ENCODE measurements around the gene BEND2.

The BEND2 gene

GRCh38 chrX:18136816-18137215, 83.9 kb downstream of the BEND2 start:
- Histone ChIP-seq H3K18ac (ENCODE audit: low read length) (no peak overlapping the region), H2BK15ac (ENCODE audit: low read length) (no peak overlapping the region), H3K4ac (ENCODE audit: low read length) (no peak overlapping the region), H3K9ac (ENCODE audit: low read depth, low read length, poor library complexity) (no peak overlapping the region), H3K27ac (replicated peaks; ENCODE audit: low read length) (no peak overlapping the region), H3K36me3 (replicated peaks in 1 of 2; ENCODE audit: control insufficient read depth in 2 of 2, insufficient read depth in 2 of 2, low read length in 2 of 2) (no peaks in the 10 kb centered on the region), H3K23ac (ENCODE audit: low read depth, low read length, poor library complexity) (no peak overlapping the region), H2AK5ac (ENCODE audit: low read depth, low read length) (no peak overlapping the region), H3K79me1 (ENCODE audit: low read depth, low read length) (no peaks in the 10 kb centered on the region), H2BK12ac (ENCODE audit: low read length) (no peak overlapping the region), H3K4me2 (ENCODE audit: insufficient read depth, low read length, poor library complexity, severe bottlenecking) (no peak overlapping the region), H3K4me1 (ENCODE audit: control insufficient read depth in 2 of 2, insufficient read depth in 1 of 2, low read depth in 1 of 2, low read length in 2 of 2) (no peaks in the 10 kb centered on the region), H2BK120ac (ENCODE audit: low read depth, low read length) (no peak overlapping the region), H3K27me3 (ENCODE audit: control insufficient read depth in 3 of 3, insufficient read depth in 3 of 3, low read depth in 1 of 3, low read length in 3 of 3) (peaks cover 0 to 16% (median 0%) of the 10 kb centered on the region in 3 experiments), H4K8ac (ENCODE audit: low read depth, low read length) (no peak overlapping the region), H3K9me3 (replicated peaks in 1 of 2; ENCODE audit: control insufficient read depth in 2 of 2, insufficient read depth in 1 of 2, low read depth in 1 of 2, low read length in 2 of 2) (no peaks in the 10 kb centered on the region), H3K14ac (ENCODE audit: low read length) (no peak overlapping the region), H4K91ac (ENCODE audit: low read depth, low read length, poor library complexity) (no peak overlapping the region), H2AFZ (ENCODE audit: low read length) (no peak overlapping the region), H3K4me3 (ENCODE audit: low read length in 2 of 2) (no peak overlapping the region), H2BK5ac (ENCODE audit: low read length) (no peak overlapping the region)
- DNase-seq (ENCODE audit: low spot score) = no peak
- WGBS, 2 donors (ENCODE audit: extremely low coverage in 2 of 2, insufficient read length in 2 of 2, insufficient replicate concordance in 1 of 2) = no CpG with 5 or more reads among the region's 6 CpGs

- Histone ChIP-seq H3K27ac (replicated peaks; ENCODE audit: low read length) (no peak overlapping the region), H3K23ac (ENCODE audit: low read depth, low read length, poor library complexity) (no peak overlapping the region), H2BK12ac (ENCODE audit: low read length) (no peak overlapping the region), H3K4me3 (ENCODE audit: low read length in 2 of 2) (no peak overlapping the region), H2BK15ac (ENCODE audit: low read length) (no peak overlapping the region), H3K27me3 (ENCODE audit: control insufficient read depth in 3 of 3, insufficient read depth in 3 of 3, low read depth in 1 of 3, low read length in 3 of 3) (peaks cover 0 to 22% (median 0%) of the 10 kb centered on the region in 3 experiments), H3K4me1 (ENCODE audit: control insufficient read depth in 2 of 2, insufficient read depth in 1 of 2, low read depth in 1 of 2, low read length in 2 of 2) (no peaks in the 10 kb centered on the region), H3K9ac (ENCODE audit: low read depth, low read length, poor library complexity) (no peak overlapping the region), H3K4ac (ENCODE audit: low read length) (no peak overlapping the region), H3K79me1 (ENCODE audit: low read depth, low read length) (no peaks in the 10 kb centered on the region), H4K8ac (ENCODE audit: low read depth, low read length) (no peak overlapping the region), H3K18ac (ENCODE audit: low read length) (no peak overlapping the region), H3K4me2 (ENCODE audit: insufficient read depth, low read length, poor library complexity, severe bottlenecking) (no peak overlapping the region), H2BK5ac (ENCODE audit: low read length) (no peak overlapping the region), H2AFZ (ENCODE audit: low read length) (no peak overlapping the region), H3K36me3 (replicated peaks in 1 of 2; ENCODE audit: control insufficient read depth in 2 of 2, insufficient read depth in 2 of 2, low read length in 2 of 2) (no peaks in the 10 kb centered on the region), H3K14ac (ENCODE audit: low read length) (no peak overlapping the region), H4K91ac (ENCODE audit: low read depth, low read length, poor library complexity) (no peak overlapping the region), H3K9me3 (replicated peaks in 1 of 2; ENCODE audit: control insufficient read depth in 2 of 2, insufficient read depth in 1 of 2, low read depth in 1 of 2, low read length in 2 of 2) (no peaks in the 10 kb centered on the region), H2BK120ac (ENCODE audit: low read depth, low read length) (no peak overlapping the region), H2AK5ac (ENCODE audit: low read depth, low read length) (no peak overlapping the region)
- no CpG with 5 or more reads among the region's 6 CpGs for WGBS, 2 donors (ENCODE audit: extremely low coverage in 2 of 2, insufficient read length in 2 of 2, insufficient replicate concordance in 1 of 2)
- no peak for DNase-seq (ENCODE audit: low spot score)
These were observed 87.1 kb downstream of the BEND2 start for GRCh38 chrX:18133605-18134004.

GRCh38 chrX:18129690-18130089, 91.0 kb downstream of the BEND2 start:
- no peak overlapping the region for H4K8ac ChIP-seq (ENCODE audit: low read depth, low read length)
- H2AK5ac ChIP-seq (ENCODE audit: low read depth, low read length) = no peak overlapping the region
- no peak overlapping the region for H2AFZ ChIP-seq (ENCODE audit: low read length)
- H4K91ac ChIP-seq (ENCODE audit: low read depth, low read length, poor library complexity) = no peak overlapping the region
- no peaks in the 10 kb centered on the region for H3K36me3 ChIP-seq (replicated peaks in 1 of 2; ENCODE audit: control insufficient read depth in 2 of 2, insufficient read depth in 2 of 2, low read length in 2 of 2)
- no peak overlapping the region for H2BK5ac ChIP-seq (ENCODE audit: low read length)
- WGBS, 2 donors (ENCODE audit: extremely low coverage in 2 of 2, insufficient read length in 2 of 2, insufficient replicate concordance in 1 of 2) = no CpG with 5 or more reads among the region's 8 CpGs
- H3K4ac ChIP-seq (ENCODE audit: low read length) = no peak overlapping the region
- no peak overlapping the region for H3K23ac ChIP-seq (ENCODE audit: low read depth, low read length, poor library complexity)
- no peak overlapping the region for H3K4me3 ChIP-seq (ENCODE audit: low read length in 2 of 2)
- H2BK15ac ChIP-seq (ENCODE audit: low read length) = no peak overlapping the region
- peaks cover 0 to 8% (median 0%) of the 10 kb centered on the region in 3 experiments for H3K27me3 ChIP-seq (ENCODE audit: control insufficient read depth in 3 of 3, insufficient read depth in 3 of 3, low read depth in 1 of 3, low read length in 3 of 3)
- DNase-seq (ENCODE audit: low spot score) = no peak
- H3K27ac ChIP-seq (replicated peaks; ENCODE audit: low read length) = no peak overlapping the region
- H3K9ac ChIP-seq (ENCODE audit: low read depth, low read length, poor library complexity) = no peak overlapping the region
- no peak overlapping the region for H2BK12ac ChIP-seq (ENCODE audit: low read length)
- no peak overlapping the region for H2BK120ac ChIP-seq (ENCODE audit: low read depth, low read length)
- no peaks in the 10 kb centered on the region for H3K79me1 ChIP-seq (ENCODE audit: low read depth, low read length)
- no peaks in the 10 kb centered on the region for H3K9me3 ChIP-seq (replicated peaks in 1 of 2; ENCODE audit: control insufficient read depth in 2 of 2, insufficient read depth in 1 of 2, low read depth in 1 of 2, low read length in 2 of 2)
- H3K18ac ChIP-seq (ENCODE audit: low read length) = no peak overlapping the region
- no peak overlapping the region for H3K4me2 ChIP-seq (ENCODE audit: insufficient read depth, low read length, poor library complexity, severe bottlenecking)
- no peak overlapping the region for H3K14ac ChIP-seq (ENCODE audit: low read length)
- no peaks in the 10 kb centered on the region for H3K4me1 ChIP-seq (ENCODE audit: control insufficient read depth in 2 of 2, insufficient read depth in 1 of 2, low read depth in 1 of 2, low read length in 2 of 2)

GRCh38 chrX:18126971-18127370, 93.7 kb downstream of the BEND2 start:
- Histone ChIP-seq H4K8ac (ENCODE audit: low read depth, low read length) (no peak overlapping the region), H4K91ac (ENCODE audit: low read depth, low read length, poor library complexity) (no peak overlapping the region), H3K4me3 (ENCODE audit: low read length in 2 of 2) (no peak overlapping the region), H3K4me2 (ENCODE audit: insufficient read depth, low read length, poor library complexity, severe bottlenecking) (no peak overlapping the region), H3K79me1 (ENCODE audit: low read depth, low read length) (no peaks in the 10 kb centered on the region), H3K4me1 (ENCODE audit: control insufficient read depth in 2 of 2, insufficient read depth in 1 of 2, low read depth in 1 of 2, low read length in 2 of 2) (no peaks in the 10 kb centered on the region), H3K9me3 (replicated peaks in 1 of 2; ENCODE audit: control insufficient read depth in 2 of 2, insufficient read depth in 1 of 2, low read depth in 1 of 2, low read length in 2 of 2) (no peaks in the 10 kb centered on the region), H3K36me3 (replicated peaks in 1 of 2; ENCODE audit: control insufficient read depth in 2 of 2, insufficient read depth in 2 of 2, low read length in 2 of 2) (no peaks in the 10 kb centered on the region), H3K27ac (replicated peaks; ENCODE audit: low read length) (no peak overlapping the region), H2BK15ac (ENCODE audit: low read length) (no peak overlapping the region), H3K4ac (ENCODE audit: low read length) (no peak overlapping the region), H3K27me3 (ENCODE audit: control insufficient read depth in 3 of 3, insufficient read depth in 3 of 3, low read depth in 1 of 3, low read length in 3 of 3) (peaks cover 0 to 7% (median 0%) of the 10 kb centered on the region in 3 experiments), H3K23ac (ENCODE audit: low read depth, low read length, poor library complexity) (no peak overlapping the region), H2AFZ (ENCODE audit: low read length) (no peak overlapping the region), H3K9ac (ENCODE audit: low read depth, low read length, poor library complexity) (no peak overlapping the region), H2BK120ac (ENCODE audit: low read depth, low read length) (no peak overlapping the region), H2BK5ac (ENCODE audit: low read length) (no peak overlapping the region), H2BK12ac (ENCODE audit: low read length) (no peak overlapping the region), H3K18ac (ENCODE audit: low read length) (no peak overlapping the region), H2AK5ac (ENCODE audit: low read depth, low read length) (no peak overlapping the region), H3K14ac (ENCODE audit: low read length) (no peak overlapping the region)
- DNase-seq (ENCODE audit: low spot score) = no peak
